PC-9 (cell line): ENCODE measurements around the gene ERC2. TPM values are rescaled to one million over a fixed set of nuclear protein-coding genes. Genes with fewer than 3 reads are reported as not detected.

Experiments
- BruUV-seq: library from RNA; stranded (reverse); fragments of 400-500 nt; replicated peaks from 2 replicates; lab custom pipeline; 2021; lab: Mats Ljungman, UMichigan
- CTCF ChIA-PET: fragments of 300-600 bp; sonication (Branson Sonifier 250); formaldehyde crosslinking; loops from one replicate; lab custom pipeline; 2022; ENCODE audit warnings: antibody characterized with exemption; lab: Charles Lee
- POLR2A ChIA-PET: fragments of 300-600 bp; sonication (Branson Sonifier 250); formaldehyde crosslinking; loops from one replicate; lab custom pipeline; 2022; ENCODE audit warnings: antibody characterized with exemption; ENCODE audit not compliant: unreplicated experiment; lab: Charles Lee
- DNase-seq, 2 experiments: peaks; one replicate each; pipeline versions ENCODE4 v3.0.0 to v3.0.0-alpha.2; 2015 to 2022; ENCODE audit warnings: mixed read lengths in 1 of 2
- H2AFZ ChIP-seq: fragments of 200-600 bp; sonication (generic); 2 replicates; pipeline ENCODE4 v1.8.1; 2017; ENCODE audit warnings: antibody characterized with exemption
- H3F3A ChIP-seq: fragments of 200-600 bp; sonication (generic); 2 replicates; pipeline ENCODE4 v1.8.1; 2017; ENCODE audit warnings: antibody characterized with exemption, mild to moderate bottlenecking, low read depth; ENCODE audit not compliant: insufficient read depth
- H3K27ac ChIP-seq: fragments of 200-600 bp; sonication (generic); 2 replicates; pipeline ENCODE4 v1.6.1; 2016; ENCODE audit warnings: mixed run types
- H3K27me3 ChIP-seq: fragments of 200-600 bp; sonication (generic); 2 replicates; pipeline ENCODE4 v1.6.1; 2016; ENCODE audit warnings: low read depth, mixed run types; ENCODE audit not compliant: insufficient read depth
- H3K36me3 ChIP-seq: fragments of 200-600 bp; sonication (generic); 2 replicates; pipeline ENCODE4 v1.6.1; 2016; ENCODE audit warnings: low read depth, mixed run types
- H3K4me1 ChIP-seq: fragments of 200-600 bp; sonication (generic); replicated peaks from 2 replicates; pipeline ENCODE4 v1.6.1; 2016; ENCODE audit warnings: mixed run types; ENCODE audit not compliant: insufficient read depth
- H3K4me2 ChIP-seq: fragments of 200-600 bp; sonication (generic); 2 replicates; pipeline ENCODE4 v1.6.1; 2017; ENCODE audit warnings: mixed run types
- H3K4me3 ChIP-seq: fragments of 200-600 bp; sonication (generic); 2 replicates; pipeline ENCODE4 v1.6.1; 2016; ENCODE audit warnings: mixed run types
- H3K79me2 ChIP-seq: fragments of 200-600 bp; sonication (generic); 2 replicates; pipeline ENCODE4 v1.6.1; 2017; ENCODE audit warnings: low read depth, mixed run types
- H3K9me2 ChIP-seq: fragments of 200-600 bp; sonication (generic); 2 replicates; pipeline ENCODE4 v1.8.1; 2017; ENCODE audit warnings: mild to moderate bottlenecking; ENCODE audit not compliant: insufficient read depth
- H3K9me3 ChIP-seq: fragments of 200-600 bp; sonication (generic); 2 replicates; pipeline ENCODE4 v1.8.1; 2016; ENCODE audit warnings: low read depth; ENCODE audit not compliant: insufficient read depth
- H4K20me1 ChIP-seq: fragments of 200-600 bp; sonication (generic); 2 replicates; pipeline ENCODE4 v1.8.1; 2017; ENCODE audit not compliant: insufficient read depth
- EZH2 ChIP-seq: fragments of 200-600 bp; sonication (generic); IDR thresholded peaks from 2 replicates; pipeline ENCODE4 v1.8.0; 2017; ENCODE audit warnings: antibody characterized with exemption, low read depth
- intact Hi-C: fragments of 100-400 bp; cut with micrococcal nuclease; formaldehyde crosslinking; loops from one replicate; pipeline ENCODE4 v1.10.0; 2022; ENCODE audit not compliant: unreplicated experiment
- total RNA-seq: library from RNA; stranded (reverse); gene quantifications from 2 replicates; pipeline ENCODE4 v1.2.3, GENCODE V29; 2021
- TF ChIP-seq, protein P1 (sequence below): fragments of 200-600 bp; sonication (generic); conservative IDR thresholded peaks from 2 replicates; pipeline ENCODE4 v1.6.1; 2017; ENCODE audit warnings: mixed run types, antibody characterized with exemption, mild to moderate bottlenecking, moderate library complexity

The ERC2 gene
- total RNA-seq, 1 experiment from 2014 or later: 1.4 TPM

DNA sequence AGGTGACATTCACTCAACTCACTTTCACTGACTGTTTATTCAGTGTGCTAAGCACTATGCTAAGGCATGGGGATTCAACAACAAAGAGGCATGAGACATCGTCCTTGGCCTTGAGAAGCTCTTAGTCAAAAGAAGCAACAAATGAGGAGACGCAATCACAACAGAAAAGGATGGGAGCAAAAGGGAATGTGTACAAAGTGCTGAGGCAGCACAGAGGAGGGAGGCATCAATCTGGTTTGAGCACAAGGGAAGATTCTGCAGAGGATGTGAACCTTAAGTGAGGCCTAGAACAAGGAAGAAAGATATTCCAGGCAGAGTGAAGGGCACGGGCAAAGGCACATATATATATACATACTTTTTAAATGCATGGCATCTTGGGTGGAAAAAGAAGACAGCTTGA lies 151.3 kb downstream of the ERC2 start:
- ChIA-PET CTCF (no interaction called here), POLR2A (no interaction called here)
- no TSS peak for BruUV-seq
- DNase-seq: no peak
- H3K9me2 ChIP-seq: no peaks in the 10 kb centered on the region
- no peaks in the 10 kb centered on the region for H3K9me3 ChIP-seq
- intact Hi-C loops: no loop called here
- H4K20me1 ChIP-seq: no peaks in the 10 kb centered on the region
- TF ChIP-seq, protein P1, sequence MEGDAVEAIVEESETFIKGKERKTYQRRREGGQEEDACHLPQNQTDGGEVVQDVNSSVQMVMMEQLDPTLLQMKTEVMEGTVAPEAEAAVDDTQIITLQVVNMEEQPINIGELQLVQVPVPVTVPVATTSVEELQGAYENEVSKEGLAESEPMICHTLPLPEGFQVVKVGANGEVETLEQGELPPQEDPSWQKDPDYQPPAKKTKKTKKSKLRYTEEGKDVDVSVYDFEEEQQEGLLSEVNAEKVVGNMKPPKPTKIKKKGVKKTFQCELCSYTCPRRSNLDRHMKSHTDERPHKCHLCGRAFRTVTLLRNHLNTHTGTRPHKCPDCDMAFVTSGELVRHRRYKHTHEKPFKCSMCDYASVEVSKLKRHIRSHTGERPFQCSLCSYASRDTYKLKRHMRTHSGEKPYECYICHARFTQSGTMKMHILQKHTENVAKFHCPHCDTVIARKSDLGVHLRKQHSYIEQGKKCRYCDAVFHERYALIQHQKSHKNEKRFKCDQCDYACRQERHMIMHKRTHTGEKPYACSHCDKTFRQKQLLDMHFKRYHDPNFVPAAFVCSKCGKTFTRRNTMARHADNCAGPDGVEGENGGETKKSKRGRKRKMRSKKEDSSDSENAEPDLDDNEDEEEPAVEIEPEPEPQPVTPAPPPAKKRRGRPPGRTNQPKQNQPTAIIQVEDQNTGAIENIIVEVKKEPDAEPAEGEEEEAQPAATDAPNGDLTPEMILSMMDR: no peak
- no peak overlapping the region for H2AFZ ChIP-seq
- H3K4me2 ChIP-seq: no peak overlapping the region
- H3K79me2 ChIP-seq: no peaks in the 10 kb centered on the region
- no peaks in the 10 kb centered on the region for H3K4me1 ChIP-seq
- H3F3A ChIP-seq: no peaks in the 10 kb centered on the region
- no peaks in the 10 kb centered on the region for H3K36me3 ChIP-seq
- no peak overlapping the region for H3K27ac ChIP-seq
- no peak overlapping the region for H3K4me3 ChIP-seq
- H3K27me3 ChIP-seq: peaks cover 13% of the 10 kb centered on the region; the same call in 1 of the 2 replicates

DNA sequence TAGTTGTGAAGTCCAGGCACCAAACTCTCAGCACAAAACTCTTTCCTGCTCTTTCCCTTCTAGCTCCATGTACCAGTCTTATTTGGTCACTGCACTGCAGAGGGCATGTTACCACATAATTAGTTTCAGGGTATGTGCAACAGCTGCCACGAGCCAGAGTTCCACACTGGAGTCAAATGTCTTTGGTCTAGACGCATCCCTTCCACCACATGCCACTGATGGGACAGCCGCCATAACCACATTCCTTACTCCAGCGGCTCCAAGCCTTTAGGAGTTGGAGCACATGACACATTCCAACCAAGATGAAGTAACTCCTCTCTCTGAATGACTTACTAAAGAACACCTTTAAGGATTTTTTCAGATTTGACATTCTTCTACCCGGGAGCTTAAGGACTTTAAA lies 153.4 kb downstream of the ERC2 start:
- BruUV-seq: no TSS peak
- H3F3A ChIP-seq: no peaks in the 10 kb centered on the region
- H2AFZ ChIP-seq: no peak overlapping the region
- no peak overlapping the region for H3K4me2 ChIP-seq
- CTCF ChIA-PET: no interaction called here
- POLR2A ChIA-PET: no interaction called here
- H3K4me3 ChIP-seq: no peak overlapping the region
- no peaks in the 10 kb centered on the region for H3K4me1 ChIP-seq
- H3K9me3 ChIP-seq: no peaks in the 10 kb centered on the region
- H3K9me2 ChIP-seq: no peaks in the 10 kb centered on the region
- no peaks in the 10 kb centered on the region for H3K36me3 ChIP-seq
- no peaks in the 10 kb centered on the region for H3K79me2 ChIP-seq
- H3K27ac ChIP-seq: no peak overlapping the region
- TF ChIP-seq, protein P1: no peak
- no peak for TF ChIP-seq EZH2
- H4K20me1 ChIP-seq: no peaks in the 10 kb centered on the region
- intact Hi-C loops: no loop called here
- peak in 1 of 2 experiments; percentile 37 for DNase-seq
- peaks cover 22% of the 10 kb centered on the region; the same call in 1 of the 2 replicates for H3K27me3 ChIP-seq

DNA sequence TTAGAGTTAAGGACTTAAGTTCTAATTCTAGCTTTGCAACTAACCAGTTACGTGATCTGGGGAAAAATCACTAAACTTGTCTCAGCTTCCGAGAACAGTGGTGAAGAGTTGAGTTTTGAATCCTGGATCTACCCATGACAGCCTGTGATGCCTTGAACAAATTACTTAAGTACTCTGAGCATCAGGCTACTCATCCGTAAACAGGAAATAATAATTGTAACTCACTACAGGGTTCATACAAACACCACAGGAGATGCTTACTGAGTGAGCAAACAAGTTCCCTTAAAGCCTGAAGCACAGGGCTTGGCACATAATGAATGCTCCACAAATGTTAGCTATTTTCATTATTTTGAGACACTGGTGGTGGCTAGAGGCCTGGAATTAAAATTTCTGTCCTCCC lies 158.8 kb downstream of the ERC2 start:
- ChIA-PET POLR2A (no interaction called here), CTCF (no interaction called here)
- Histone ChIP-seq H4K20me1 (no peaks in the 10 kb centered on the region), H2AFZ (no peak overlapping the region), H3K9me3 (no peaks in the 10 kb centered on the region), H3K9me2 (no peaks in the 10 kb centered on the region), H3K4me2 (no peak overlapping the region), H3K36me3 (no peaks in the 10 kb centered on the region), H3K4me1 (no peaks in the 10 kb centered on the region), H3K79me2 (no peaks in the 10 kb centered on the region), H3K27me3 (peaks cover 41% of the 10 kb centered on the region; the same call in 1 of the 2 replicates), H3K27ac (no peak overlapping the region), H3K4me3 (no peak overlapping the region), H3F3A (no peaks in the 10 kb centered on the region)
- intact Hi-C loops: no loop called here
- TF ChIP-seq EZH2: no peak
- TF ChIP-seq, protein P1: no peak
- DNase-seq: no peak
- BruUV-seq: no TSS peak
